ENCODE results near the gene PAQR6. TPM values are rescaled to one million over a fixed set of nuclear protein-coding genes. Genes with fewer than 3 reads are reported as not detected.

PAQR6 gene
- total and polyA plus RNA-seq, 2 of the 8 experiments (the other 6 are each of a cell fraction or from before 2014, with no cell fraction given) = 7.1 to 11.3 TPM

GRCh38 chr1:156282479-156283222 lies 34.8 kb upstream of the PAQR6 start, which contains the start of gene SMG5:
Gene SMG5, minus strand, starts transcription at chr1:156282825. Its CDS starts 145 bp downstream, at chr1:156282680.
- no peak within 1 kb of the TSS for H3K23ac ChIP-seq (ENCODE audit: insufficient read length)
- H2BK5ac ChIP-seq (ENCODE audit: low read depth, low read length) = peak within 1 kb of the TSS; percentile 93
- H3K9ac ChIP-seq (replicated peaks in 1 of 4; ENCODE audit: extremely low read depth in 1 of 4, low read depth in 3 of 4, low read length in 3 of 4) = peak within 1 kb of the TSS; percentile 92 to 97 (median 96)
- H3K14ac ChIP-seq (ENCODE audit: insufficient read length) = no peak within 1 kb of the TSS
- peaks cover 10% of the 10 kb centered on the region for H3K79me1 ChIP-seq (ENCODE audit: low read depth, low read length)
- no peak within 1 kb of the TSS; the same call in 1 of the 2 replicates for H2AK5ac ChIP-seq (ENCODE audit: low read depth, low read length)
- peak within 1 kb of the TSS; percentile 85 for H3K56ac ChIP-seq (replicated peaks; ENCODE audit: insufficient read length, low read depth, low read length)
- ChIA-PET CTCF (ENCODE audit: partially characterized antibody) (interaction anchor here (0.7 to 5.3 kb wide), 15 partner anchors 12 to 1032 kb away, joined by 3 to 25 read pairs (median 3); no protein-coding TSS in a partner anchor), POLR2A (ENCODE audit: partially characterized antibody) (interaction anchor here (0.7 to 17.4 kb wide), 29 partner anchors 9 to 370 kb away, joined by 3 to 221 read pairs (median 5); partner anchors contain the start of genes BGLAP, CCT3, GLMP and PAQR6)
- H3K27ac ChIP-seq (ENCODE audit: low read depth, low read length) = peak within 1 kb of the TSS; percentile 90
- H3K9me3 ChIP-seq (ENCODE audit: insufficient read depth in 2 of 2, low read depth in 1 of 2, low read length in 1 of 2) = no peaks in the 10 kb centered on the region
- peak within 1 kb of the TSS; percentile 20 for H4K91ac ChIP-seq (replicated peaks; ENCODE audit: insufficient read length, low read length)
- H4K8ac ChIP-seq (ENCODE audit: extremely low read depth, insufficient read depth, low read length) = peak within 1 kb of the TSS; percentile 98; the same call in 1 of the 2 replicates
- WGBS, 2 experiments (ENCODE audit: extremely low coverage in 1 of 2, insufficient coverage in 1 of 2, insufficient read length in 1 of 2, insufficient replicate concordance in 2 of 2, low coverage in 1 of 2, low lambda C conversion rate in 2 of 2, missing lambda C conversion rate in 1 of 2) = 2% methylated on average over 46 of the region's 50 CpGs; no CpG with 5 or more reads in 1 of the 2 experiments
- peak within 1 kb of the TSS; percentile 74 to 93 (median 85) for H3K4me3 ChIP-seq (ENCODE audit: extremely low read depth in 1 of 4, insufficient read depth in 2 of 4, low read depth in 3 of 4, low read length in 4 of 4)
- FAIRE-seq = peak; percentile 75
- H3K79me2 ChIP-seq (ENCODE audit: control insufficient read depth in 1 of 2, insufficient read depth in 2 of 2, low read length in 2 of 2) = peaks cover 23 to 37% of the 10 kb centered on the region in 2 experiments
- H4K20me1 ChIP-seq (replicated peaks in 1 of 2; ENCODE audit: control insufficient read depth in 1 of 2, insufficient read depth in 2 of 2, low read length in 2 of 2) = peaks cover 3 to 17% of the 10 kb centered on the region in 2 experiments
- no peak within 1 kb of the TSS for H2BK20ac ChIP-seq (ENCODE audit: low read length)
- H4K5ac ChIP-seq (ENCODE audit: insufficient read length, low read depth, low read length) = peak within 1 kb of the TSS; percentile 65
- H2BK120ac ChIP-seq (replicated peaks; ENCODE audit: low read depth, low read length) = no peak within 1 kb of the TSS
- H3K4ac ChIP-seq (replicated peaks; ENCODE audit: insufficient read length, low read depth, low read length) = no peak within 1 kb of the TSS
- DNase-seq (ENCODE audit: low read depth in 1 of 2, low spot score in 2 of 2) = peak; percentile 94 to 96
- H2AFZ ChIP-seq (ENCODE audit: low read length) = peak within 1 kb of the TSS; percentile 45
- no peak within 1 kb of the TSS; the same call in 1 of the 2 replicates for H2BK15ac ChIP-seq (ENCODE audit: low read length)
- no peaks in the 10 kb centered on the region for H3K27me3 ChIP-seq (replicated peaks in 1 of 4; ENCODE audit: control insufficient read depth in 3 of 4, extremely low read depth in 1 of 4, insufficient read depth in 3 of 4, low read length in 3 of 4)
- peaks cover 9 to 21% (median 16%) of the 10 kb centered on the region in 4 experiments; a peak in 7 of 8 replicates for H3K36me3 ChIP-seq (ENCODE audit: control insufficient read depth in 2 of 4, insufficient read depth in 4 of 4, low read length in 3 of 4)
- no peak within 1 kb of the TSS for H2BK12ac ChIP-seq (ENCODE audit: low read depth, low read length)
- peak within 1 kb of the TSS; percentile 91 to 92 for H3K4me2 ChIP-seq (ENCODE audit: insufficient read depth in 1 of 2, low read depth in 2 of 2, low read length in 2 of 2)
- H3K4me1 ChIP-seq (replicated peaks in 1 of 4; ENCODE audit: control insufficient read depth in 3 of 4, insufficient read depth in 4 of 4, low read length in 3 of 4) = peaks cover 0 to 10% (median 3%) of the 10 kb centered on the region in 4 experiments; a peak in 2 of 7 replicates
- H3K18ac ChIP-seq (ENCODE audit: extremely low read depth, low read length) = peak within 1 kb of the TSS; percentile 63; the same call in 1 of the 2 replicates
- H3K23me2 ChIP-seq (ENCODE audit: low read depth, low read length) = peaks cover 13% of the 10 kb centered on the region
- TF ChIP-seq FOSL1 (IDR thresholded peaks at IDR 0.05; ENCODE audit: insufficient read depth, low read depth, low read length) (no peak), POLR2AphosphoS5 (IDR thresholded peaks at IDR 0.05; ENCODE audit: low read depth, low read length) (peak; percentile 95), EP300 (IDR thresholded peaks at IDR 0.05; ENCODE audit: borderline replicate concordance in 1 of 2, low read depth in 2 of 2, low read length in 2 of 2) (peak in 1 of 2 experiments; percentile 77; a peak in 1 of 3 replicates), ASH2L (IDR thresholded peaks at IDR 0.05; ENCODE audit: low read length) (peak; percentile 64), SP2 (IDR thresholded peaks at IDR 0.05; ENCODE audit: low read length) (no peak), EZH2 (IDR thresholded peaks at IDR 0.05; ENCODE audit: low read depth, low read length, severe bottlenecking) (no peak), KDM1A (IDR thresholded peaks at IDR 0.05; ENCODE audit: borderline replicate concordance, low read length) (no peak)
- TF ChIP-seq, protein P1, sequence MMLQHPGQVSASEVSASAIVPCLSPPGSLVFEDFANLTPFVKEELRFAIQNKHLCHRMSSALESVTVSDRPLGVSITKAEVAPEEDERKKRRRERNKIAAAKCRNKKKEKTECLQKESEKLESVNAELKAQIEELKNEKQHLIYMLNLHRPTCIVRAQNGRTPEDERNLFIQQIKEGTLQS (IDR thresholded peaks at IDR 0.05; ENCODE audit: insufficient read depth, low read depth, low read length) = peak; percentile 45; the same call in 1 of the 2 replicates
- TF ChIP-seq, protein P2, sequence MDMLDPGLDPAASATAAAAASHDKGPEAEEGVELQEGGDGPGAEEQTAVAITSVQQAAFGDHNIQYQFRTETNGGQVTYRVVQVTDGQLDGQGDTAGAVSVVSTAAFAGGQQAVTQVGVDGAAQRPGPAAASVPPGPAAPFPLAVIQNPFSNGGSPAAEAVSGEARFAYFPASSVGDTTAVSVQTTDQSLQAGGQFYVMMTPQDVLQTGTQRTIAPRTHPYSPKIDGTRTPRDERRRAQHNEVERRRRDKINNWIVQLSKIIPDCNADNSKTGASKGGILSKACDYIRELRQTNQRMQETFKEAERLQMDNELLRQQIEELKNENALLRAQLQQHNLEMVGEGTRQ (IDR thresholded peaks at IDR 0.05; ENCODE audit: low read length) = no peak
